GM12875 (cell line): Measurements from ENCODE around the gene IMPDH2.

Experiments used
- H3K4me3 ChIP-seq: one replicate; pipeline ENCODE4 v1.5.1; 2011; ENCODE audit warnings: low read depth, low read length, control low read depth
- CTCF ChIP-seq: IDR thresholded peaks from 2 replicates; pipeline ENCODE4 v1.5.1; 2011; ENCODE audit warnings: low read depth, mild to moderate bottlenecking, control low read depth, inconsistent platforms, low read length, moderate library complexity, borderline replicate concordance; ENCODE audit not compliant: insufficient read depth

Gene IMPDH2

DNA sequence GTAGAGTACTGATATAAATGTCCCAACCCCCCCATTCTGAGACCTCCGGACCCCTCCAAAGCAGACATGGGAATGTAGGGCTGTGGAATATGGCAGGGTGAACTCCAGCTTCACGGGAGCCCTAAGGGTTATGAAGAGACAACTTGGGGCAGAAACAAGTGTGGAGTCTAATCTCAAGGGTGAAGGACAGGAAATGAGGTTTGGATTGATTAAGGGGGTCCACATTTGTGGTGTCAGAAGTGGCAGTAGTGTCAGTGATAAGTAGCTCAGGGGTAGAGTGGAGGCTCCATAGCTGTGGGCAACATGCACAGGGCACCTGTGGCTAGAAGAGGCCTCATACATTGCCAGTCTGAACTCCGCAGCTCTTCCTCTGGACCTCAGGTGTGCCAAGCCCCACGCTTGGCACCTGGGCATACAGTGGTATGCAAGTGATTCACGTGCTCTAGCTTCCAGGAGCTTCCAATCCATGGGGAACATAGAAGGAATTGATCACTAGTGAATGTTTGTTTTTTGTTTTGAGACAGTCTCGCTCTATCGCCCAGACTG is 43.3 kb downstream of the IMPDH2 start:
- no peak overlapping the region for H3K4me3 ChIP-seq
- TF ChIP-seq CTCF: no peak

DNA sequence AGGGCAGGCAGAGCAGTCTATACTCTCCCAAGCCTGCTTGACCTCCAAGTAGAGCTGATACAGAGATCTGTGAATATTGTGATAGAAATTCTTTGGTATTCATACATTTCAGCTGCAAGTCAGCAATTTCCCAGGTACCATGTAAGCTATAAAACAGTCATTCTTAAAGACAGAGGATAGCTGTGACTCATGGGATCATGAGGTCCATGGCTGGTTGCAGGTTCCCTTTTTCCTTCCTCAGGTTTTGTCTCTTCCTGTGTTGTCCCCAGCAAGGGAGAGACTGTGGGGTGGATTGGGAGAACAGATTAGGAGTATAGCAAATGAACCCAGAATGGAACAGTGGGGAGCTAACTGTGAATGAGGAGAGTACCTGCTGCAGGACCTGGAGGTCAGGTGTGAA is 44.5 kb downstream of the IMPDH2 start:
- no peak overlapping the region for H3K4me3 ChIP-seq
- TF ChIP-seq CTCF: no peak

DNA sequence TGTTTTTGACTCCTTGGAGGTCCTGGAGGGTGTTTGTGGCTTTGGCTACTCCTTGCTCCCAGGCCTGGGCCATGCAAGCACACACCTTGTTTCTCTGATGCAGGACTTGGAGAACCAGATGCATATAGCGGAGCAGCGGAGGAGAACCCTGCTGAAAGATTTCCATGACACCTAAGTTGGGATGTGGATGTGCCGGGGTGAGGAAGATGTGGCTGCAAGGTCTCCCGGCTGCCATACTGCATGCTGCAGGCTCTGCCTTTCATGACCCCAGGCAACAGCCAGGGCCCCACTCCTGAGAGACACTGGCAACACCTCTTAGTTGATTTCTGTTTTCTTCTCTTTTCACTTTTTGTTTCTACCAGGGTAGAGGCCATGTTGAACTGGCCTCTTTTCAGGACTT is 46.1 kb downstream of the IMPDH2 start:
- no peak overlapping the region for H3K4me3 ChIP-seq
- TF ChIP-seq CTCF: no peak

DNA sequence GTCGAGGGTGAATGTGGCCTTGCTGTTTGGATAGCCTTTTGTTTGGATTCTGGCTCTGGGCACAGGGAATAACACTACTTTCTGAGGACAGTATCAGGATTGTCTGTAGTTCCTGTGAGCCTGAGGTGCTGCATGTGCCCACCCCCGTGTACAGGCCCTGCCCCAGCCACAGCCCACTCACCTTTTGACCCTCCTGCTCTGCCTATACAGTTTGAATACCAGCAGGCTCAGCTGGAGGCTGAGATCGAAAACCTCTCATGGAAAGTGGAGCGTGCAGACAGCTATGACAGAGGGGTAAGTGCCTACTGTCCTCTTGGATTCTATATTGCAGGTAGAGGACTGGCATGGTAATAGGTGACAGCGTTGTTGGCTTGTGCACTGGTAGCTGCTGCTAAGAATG is 46.5 kb downstream of the IMPDH2 start:
- TF ChIP-seq CTCF: no peak
- H3K4me3 ChIP-seq: no peak overlapping the region

DNA sequence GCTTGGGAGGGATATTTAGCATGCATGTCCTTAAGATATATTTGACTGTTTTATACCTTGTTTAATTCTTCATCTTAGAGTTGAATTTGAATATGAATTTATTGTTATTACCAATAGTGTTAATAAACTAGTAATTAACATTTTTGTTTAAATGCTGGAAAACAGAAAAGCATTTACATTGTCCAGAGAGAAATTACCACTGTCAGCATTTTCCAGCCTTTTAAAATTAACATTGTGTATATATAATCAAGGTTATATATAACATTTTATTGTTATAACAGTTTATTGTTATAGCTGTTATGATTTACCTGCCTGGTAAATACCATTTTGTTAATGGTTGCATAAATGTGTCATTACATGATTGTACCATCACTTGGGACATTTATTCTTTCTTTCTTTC is 47.2 kb downstream of the IMPDH2 start:
- H3K4me3 ChIP-seq: no peak overlapping the region
- no peak for TF ChIP-seq CTCF

- H3K4me3 ChIP-seq: no peak overlapping the region
- TF ChIP-seq CTCF: no peak
These were observed 48.9 kb downstream of the IMPDH2 start for GRCh38 chr3:48980295-48980694.

DNA sequence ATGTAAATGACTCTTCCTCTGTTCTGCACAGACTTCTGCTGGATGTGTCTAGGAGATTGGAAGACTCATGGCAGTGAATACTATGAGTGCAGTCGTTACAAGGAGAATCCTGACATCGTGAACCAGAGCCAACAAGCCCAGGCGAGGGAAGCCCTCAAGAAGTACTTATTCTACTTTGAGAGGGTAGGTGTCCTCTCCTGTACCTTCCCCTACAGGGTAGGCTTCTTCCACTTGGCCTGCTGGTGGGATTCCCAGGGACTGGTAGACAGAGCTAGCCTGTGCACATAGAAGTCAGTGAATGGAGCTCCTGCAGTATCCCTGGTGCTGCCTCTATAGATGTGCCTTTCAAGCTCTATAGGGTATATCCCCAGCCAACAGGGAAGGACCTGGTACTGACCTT is 49.7 kb downstream of the IMPDH2 start:
- no peak overlapping the region for H3K4me3 ChIP-seq
- no peak for TF ChIP-seq CTCF
